Measurements from ENCODE around the gene RASSF1. TPM values are rescaled to one million over a fixed set of nuclear protein-coding genes. Genes with fewer than 3 reads are reported as not detected.

RASSF1 gene
- total RNA-seq, 1 donor from 2014 or later: 57.6 TPM

- H3K36me3 Mint-ChIP-seq (ENCODE audit: low read depth): peaks cover 22% of the 10 kb centered on the region
- no peak overlapping the region for H3K27ac Mint-ChIP-seq
- peak; percentile 66 for DNase-seq (ENCODE audit: low spot score)
- no peak overlapping the region for H3K4me3 Mint-ChIP-seq
- H3K4me1 Mint-ChIP-seq (ENCODE audit: low read depth): peaks cover 57% of the 10 kb centered on the region
- intact Hi-C loops (cut with micrococcal nuclease): loop anchor here (1.0 kb wide), 4 partner anchors 89 to 220 kb away; partner anchors contain the start of gene C3orf18
- no peaks in the 10 kb centered on the region for H3K9me3 Mint-ChIP-seq
- no peaks in the 10 kb centered on the region for H3K27me3 Mint-ChIP-seq (ENCODE audit: insufficient read depth)
Measured at GRCh38 chr3:50347187-50347813, 6.7 kb upstream of the RASSF1 start.

GRCh38 chr3:50345586-50346234, 5.1 kb upstream of the RASSF1 start, which contains the start of gene ZMYND10:
TSS of gene ZMYND10 (minus strand) at chr3:50345732. CDS start at chr3:50345579, 153 bp downstream.
- intact Hi-C loops (cut with micrococcal nuclease): no loop called here
- no peaks in the 10 kb centered on the region for H3K9me3 Mint-ChIP-seq
- H3K27ac Mint-ChIP-seq: no peak within 1 kb of the TSS
- DNase-seq (ENCODE audit: low spot score): peak; percentile 78
- H3K4me1 Mint-ChIP-seq (ENCODE audit: low read depth): peaks cover 51% of the 10 kb centered on the region
- H3K27me3 Mint-ChIP-seq (ENCODE audit: insufficient read depth): no peaks in the 10 kb centered on the region
- peaks cover 17% of the 10 kb centered on the region for H3K36me3 Mint-ChIP-seq (ENCODE audit: low read depth)
- peak within 1 kb of the TSS; percentile 55 for H3K4me3 Mint-ChIP-seq

GRCh38 chr3:50345008-50345407, 4.4 kb upstream of the RASSF1 start:
- peaks cover 44% of the 10 kb centered on the region for H3K4me1 Mint-ChIP-seq (ENCODE audit: low read depth)

GRCh38 chr3:50342813-50343633, 2.4 kb upstream of the RASSF1 start:
- no peaks in the 10 kb centered on the region for H3K9me3 Mint-ChIP-seq
- peaks cover 13% of the 10 kb centered on the region for H3K36me3 Mint-ChIP-seq (ENCODE audit: low read depth)
- no peak for DNase-seq (ENCODE audit: low spot score)
- no peaks in the 10 kb centered on the region for H3K27me3 Mint-ChIP-seq (ENCODE audit: insufficient read depth)
- intact Hi-C loops (cut with micrococcal nuclease): no loop called here
- H3K4me1 Mint-ChIP-seq (ENCODE audit: low read depth): peaks cover 46% of the 10 kb centered on the region
- no peak overlapping the region for H3K27ac Mint-ChIP-seq
- H3K4me3 Mint-ChIP-seq: no peak overlapping the region

More at GRCh38 chr3:50345008-50345407, 4.4 kb upstream of the RASSF1 start:
- no peak overlapping the region for H3K4me3 Mint-ChIP-seq
- H3K27me3 Mint-ChIP-seq (ENCODE audit: insufficient read depth): no peaks in the 10 kb centered on the region
- no peak for DNase-seq (ENCODE audit: low spot score)
- H3K9me3 Mint-ChIP-seq: no peaks in the 10 kb centered on the region
- H3K27ac Mint-ChIP-seq: no peak overlapping the region
- peaks cover 11% of the 10 kb centered on the region for H3K36me3 Mint-ChIP-seq (ENCODE audit: low read depth)
- intact Hi-C loops (cut with micrococcal nuclease): no loop called here

- H3K36me3 Mint-ChIP-seq (ENCODE audit: low read depth): peaks cover 12% of the 10 kb centered on the region
- intact Hi-C loops (cut with micrococcal nuclease): no loop called here
- no peak overlapping the region for H3K27ac Mint-ChIP-seq
Measured at GRCh38 chr3:50341996-50342650, 1.5 kb upstream of the RASSF1 start.

GRCh38 chr3:50341537-50341936, 901 bp upstream of the RASSF1 start:
- H3K4me3 Mint-ChIP-seq: peak overlapping the region; percentile 85
- intact Hi-C loops (cut with micrococcal nuclease): no loop called here
- no peaks in the 10 kb centered on the region for H3K9me3 Mint-ChIP-seq
- no peaks in the 10 kb centered on the region for H3K27me3 Mint-ChIP-seq (ENCODE audit: insufficient read depth)
- H3K4me1 Mint-ChIP-seq (ENCODE audit: low read depth): peaks cover 42% of the 10 kb centered on the region
- H3K36me3 Mint-ChIP-seq (ENCODE audit: low read depth): peaks cover 14% of the 10 kb centered on the region
- no peak for DNase-seq (ENCODE audit: low spot score)
- H3K27ac Mint-ChIP-seq: peak overlapping the region; percentile 91

More at GRCh38 chr3:50341996-50342650, 1.5 kb upstream of the RASSF1 start:
- no peaks in the 10 kb centered on the region for H3K27me3 Mint-ChIP-seq (ENCODE audit: insufficient read depth)
- peaks cover 41% of the 10 kb centered on the region for H3K4me1 Mint-ChIP-seq (ENCODE audit: low read depth)
- H3K4me3 Mint-ChIP-seq: peak overlapping the region; percentile 30
- no peaks in the 10 kb centered on the region for H3K9me3 Mint-ChIP-seq
- no peak for DNase-seq (ENCODE audit: low spot score)

GRCh38 chr3:50340147-50340447, 539 bp downstream of the RASSF1 start:
- Mint-ChIP-seq H3K9me3 (no peaks in the 10 kb centered on the region), H3K27ac (peak overlapping the region; percentile 97), H3K27me3 (ENCODE audit: insufficient read depth) (no peaks in the 10 kb centered on the region), H3K36me3 (ENCODE audit: low read depth) (peaks cover 18% of the 10 kb centered on the region), H3K4me1 (ENCODE audit: low read depth) (peaks cover 42% of the 10 kb centered on the region), H3K4me3 (peak overlapping the region; percentile 96)
- intact Hi-C loops (cut with micrococcal nuclease): loop anchor here (1.0 kb wide), 1 partner anchor 10 kb away; the partner anchor contains the start of genes CYB561D2 and NPRL2
- no peak for DNase-seq (ENCODE audit: low spot score)

GRCh38 chr3:50339485-50340146, 1.0 kb downstream of the RASSF1 start:
- intact Hi-C loops (cut with micrococcal nuclease): loop anchor here (1.0 to 5.0 kb wide), 4 partner anchors 11 to 1048 kb away; partner anchors contain the start of genes C3orf18, CISH, CYB561D2 and HEMK1
- peaks cover 18% of the 10 kb centered on the region for H3K36me3 Mint-ChIP-seq (ENCODE audit: low read depth)
- no peaks in the 10 kb centered on the region for H3K9me3 Mint-ChIP-seq
- H3K4me1 Mint-ChIP-seq (ENCODE audit: low read depth): peaks cover 45% of the 10 kb centered on the region
- peak overlapping the region; percentile 97 for H3K27ac Mint-ChIP-seq
- no peak for DNase-seq (ENCODE audit: low spot score)
- peak overlapping the region; percentile 96 for H3K4me3 Mint-ChIP-seq
- no peaks in the 10 kb centered on the region for H3K27me3 Mint-ChIP-seq (ENCODE audit: insufficient read depth)

GRCh38 chr3:50338965-50339364, 1.7 kb downstream of the RASSF1 start:
- intact Hi-C loops (cut with micrococcal nuclease): loop anchor here (5.0 kb wide), 3 partner anchors 228 to 1048 kb away; partner anchors contain the start of genes C3orf18, CISH, HEMK1 and MANF
- peak overlapping the region; percentile 97 for H3K27ac Mint-ChIP-seq
- H3K36me3 Mint-ChIP-seq (ENCODE audit: low read depth): peaks cover 23% of the 10 kb centered on the region
- peaks cover 49% of the 10 kb centered on the region for H3K4me1 Mint-ChIP-seq (ENCODE audit: low read depth)
- DNase-seq (ENCODE audit: low spot score): no peak
- H3K27me3 Mint-ChIP-seq (ENCODE audit: insufficient read depth): no peaks in the 10 kb centered on the region
- no peaks in the 10 kb centered on the region for H3K9me3 Mint-ChIP-seq
- peak overlapping the region; percentile 96 for H3K4me3 Mint-ChIP-seq

- Mint-ChIP-seq H3K27ac (peak overlapping the region; percentile 97), H3K4me3 (peak overlapping the region; percentile 96), H3K36me3 (ENCODE audit: low read depth) (peaks cover 28% of the 10 kb centered on the region), H3K4me1 (ENCODE audit: low read depth) (peaks cover 51% of the 10 kb centered on the region), H3K9me3 (no peaks in the 10 kb centered on the region), H3K27me3 (ENCODE audit: insufficient read depth) (no peaks in the 10 kb centered on the region)
- peak; percentile 96 for DNase-seq (ENCODE audit: low spot score)
- intact Hi-C loops (cut with micrococcal nuclease): loop anchor here (1.0 to 5.0 kb wide), 12 partner anchors 9 to 1050 kb away; partner anchors contain the start of genes C3orf18, CISH, GNAI2 and HEMK1
Measured at GRCh38 chr3:50337175-50337861, 3.3 kb downstream of the RASSF1 start.

- peaks cover 33% of the 10 kb centered on the region for H3K36me3 Mint-ChIP-seq (ENCODE audit: low read depth)
- H3K4me3 Mint-ChIP-seq: peak overlapping the region; percentile 96
- H3K27ac Mint-ChIP-seq: peak overlapping the region; percentile 97
- H3K4me1 Mint-ChIP-seq (ENCODE audit: low read depth): peaks cover 51% of the 10 kb centered on the region
- no peak for DNase-seq (ENCODE audit: low spot score)
- H3K27me3 Mint-ChIP-seq (ENCODE audit: insufficient read depth): no peaks in the 10 kb centered on the region
- intact Hi-C loops (cut with micrococcal nuclease): loop anchor here (1.0 to 5.0 kb wide), 12 partner anchors 8 to 1051 kb away; partner anchors contain the start of genes C3orf18, CISH, GNAI2 and HEMK1
- no peaks in the 10 kb centered on the region for H3K9me3 Mint-ChIP-seq
Measured at GRCh38 chr3:50336452-50337174, 4.0 kb downstream of the RASSF1 start.

All from activated T-helper 1 cell treated with anti-CD3 and anti-CD28 coated beads, Interleukin-12 subunit alpha, Interleukin-12 subunit beta, Interleukin-2, Interleukin-4 antibody, amounts not matched to agents 30 ng/mL and 10 ng/mL and 1 ng/mL, durations not matched to agents 14 hours and 24 hours and 36 hours (primary cell).